Uterus (tissue), 2 donors: Measurements from ENCODE around the gene CAPRIN1.

Experiments
- POLR2A ChIP-seq, 2 donors: fragments of 450-650 bp; IDR thresholded peaks; one replicate each; pipeline ENCODE4 v1.6.1; 2016; ENCODE audit warnings: antibody characterized with exemption in 2 of 2, mild to moderate bottlenecking in 1 of 2, moderate library complexity in 1 of 2
- TF ChIP-seq, protein P1 (sequence below), 4 experiments: fragments of 200-600 bp in 2 of 4; fragments of 450-650 bp in 2 of 4; sonication (generic) in 2 of 4; IDR thresholded peaks; one replicate each; pipeline ENCODE4 v1.5.1; 2016 to 2019; ENCODE audit warnings: antibody characterized with exemption in 4 of 4, mild to moderate bottlenecking in 2 of 4, moderate library complexity in 1 of 4

DNA sequence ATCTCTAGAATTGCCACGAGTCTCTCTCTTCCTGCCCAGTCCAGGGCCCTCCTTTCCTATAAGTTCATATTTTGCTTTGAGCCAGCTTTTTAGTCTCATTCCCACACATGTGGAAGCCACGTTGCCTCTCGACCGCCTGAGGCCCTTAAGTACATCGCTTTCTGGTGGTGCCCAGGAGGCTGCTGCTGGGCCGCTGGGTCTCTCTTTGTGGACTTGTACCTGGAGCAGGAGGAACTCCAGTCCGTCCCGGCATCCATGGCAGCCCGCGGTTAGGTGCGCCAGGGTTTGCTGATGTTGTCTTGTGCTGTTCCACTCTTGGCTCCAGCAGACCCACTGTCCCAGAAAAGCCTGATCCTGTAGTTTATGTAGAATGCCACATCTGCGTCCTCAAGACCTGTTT is 94.9 kb downstream of the CAPRIN1 start:
- TF ChIP-seq POLR2A (IDR thresholded peaks at IDR 0.05): no peak
- TF ChIP-seq, protein P1, sequence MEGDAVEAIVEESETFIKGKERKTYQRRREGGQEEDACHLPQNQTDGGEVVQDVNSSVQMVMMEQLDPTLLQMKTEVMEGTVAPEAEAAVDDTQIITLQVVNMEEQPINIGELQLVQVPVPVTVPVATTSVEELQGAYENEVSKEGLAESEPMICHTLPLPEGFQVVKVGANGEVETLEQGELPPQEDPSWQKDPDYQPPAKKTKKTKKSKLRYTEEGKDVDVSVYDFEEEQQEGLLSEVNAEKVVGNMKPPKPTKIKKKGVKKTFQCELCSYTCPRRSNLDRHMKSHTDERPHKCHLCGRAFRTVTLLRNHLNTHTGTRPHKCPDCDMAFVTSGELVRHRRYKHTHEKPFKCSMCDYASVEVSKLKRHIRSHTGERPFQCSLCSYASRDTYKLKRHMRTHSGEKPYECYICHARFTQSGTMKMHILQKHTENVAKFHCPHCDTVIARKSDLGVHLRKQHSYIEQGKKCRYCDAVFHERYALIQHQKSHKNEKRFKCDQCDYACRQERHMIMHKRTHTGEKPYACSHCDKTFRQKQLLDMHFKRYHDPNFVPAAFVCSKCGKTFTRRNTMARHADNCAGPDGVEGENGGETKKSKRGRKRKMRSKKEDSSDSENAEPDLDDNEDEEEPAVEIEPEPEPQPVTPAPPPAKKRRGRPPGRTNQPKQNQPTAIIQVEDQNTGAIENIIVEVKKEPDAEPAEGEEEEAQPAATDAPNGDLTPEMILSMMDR (IDR thresholded peaks at IDR 0.05): no peak
